HL-60 (cell line): ENCODE data around the gene NR1H4.

Source experiments
- DNase-seq, 2 experiments: peaks; one replicate each; pipeline ENCODE4 v3.0.0-alpha.2; 2010 to 2020; ENCODE audit warnings: low read depth in 1 of 2, low spot score in 1 of 2
- H3K27ac ChIP-seq: fragments of 250-450 bp; sonication (Bioruptor Pico); replicated peaks from 2 replicates; pipeline ENCODE4 v1.5.1; 2020; ENCODE audit warnings: mild to moderate bottlenecking, moderate library complexity
- H3K27me3 ChIP-seq: fragments of 250-450 bp; sonication (Bioruptor Pico); 2 replicates; pipeline ENCODE4 v1.5.1; 2021; ENCODE audit warnings: mild to moderate bottlenecking, moderate library complexity; ENCODE audit not compliant: insufficient read depth, poor library complexity, severe bottlenecking
- H3K4me3 ChIP-seq: replicated peaks from 2 replicates; pipeline ENCODE4 v1.5.1; 2011; ENCODE audit warnings: mild to moderate bottlenecking, control low read depth, low read length; ENCODE audit not compliant: insufficient read depth
- GABPA ChIP-seq: IDR thresholded peaks from 2 replicates; pipeline ENCODE4 v1.6.1; 2012; ENCODE audit warnings: low read depth
- POLR2AphosphoS5 ChIP-seq: IDR thresholded peaks from 2 replicates; pipeline ENCODE4 v1.6.1; 2012; ENCODE audit warnings: low read depth
- SPI1 ChIP-seq: IDR thresholded peaks from 2 replicates; pipeline ENCODE4 v1.6.1; 2012; ENCODE audit warnings: low read depth, mild to moderate bottlenecking, borderline replicate concordance
- TF ChIP-seq, protein P1 (sequence below): IDR thresholded peaks from 2 replicates; pipeline ENCODE4 v1.6.1; 2012; ENCODE audit warnings: low read depth; ENCODE audit not compliant: insufficient replicate concordance
- TF ChIP-seq, protein P2 (sequence below): IDR thresholded peaks from one replicate; pipeline ENCODE4 v1.5.1; 2011; ENCODE audit warnings: low read length, control low read depth, inconsistent platforms; ENCODE audit not compliant: insufficient read depth

The NR1H4 gene

DNA sequence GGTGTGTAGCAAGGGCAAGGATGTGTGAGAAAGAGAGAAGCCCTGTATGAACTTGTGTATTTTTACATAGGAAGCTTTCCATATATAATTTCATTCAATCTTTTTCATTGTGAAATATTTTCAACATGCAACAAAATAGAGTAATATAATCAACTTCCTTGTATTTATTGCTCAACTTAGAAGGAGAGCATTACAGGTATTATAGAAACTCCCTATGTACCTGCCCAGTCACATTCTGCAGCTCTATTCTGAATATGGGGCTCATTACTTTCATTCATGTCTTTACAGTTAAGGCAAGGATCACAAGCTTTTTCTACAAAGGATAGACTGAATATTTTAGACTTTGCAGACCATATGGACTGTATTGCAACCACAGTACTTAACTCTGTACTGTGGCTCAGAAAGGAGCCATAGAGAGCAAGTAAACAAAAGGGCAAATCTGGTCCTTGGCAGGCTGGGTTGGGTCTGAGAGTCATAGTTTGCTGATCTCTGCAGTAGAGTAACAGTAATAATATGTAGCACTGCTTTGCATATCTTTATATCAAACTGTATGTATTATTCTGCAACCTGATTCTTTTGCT, 11.3 kb downstream of the NR1H4 start:
- Histone ChIP-seq H3K27me3 (no peaks in the 10 kb centered on the region), H3K4me3 (no peak overlapping the region), H3K27ac (no peak overlapping the region)
- no peak for DNase-seq
- TF ChIP-seq, protein P1, sequence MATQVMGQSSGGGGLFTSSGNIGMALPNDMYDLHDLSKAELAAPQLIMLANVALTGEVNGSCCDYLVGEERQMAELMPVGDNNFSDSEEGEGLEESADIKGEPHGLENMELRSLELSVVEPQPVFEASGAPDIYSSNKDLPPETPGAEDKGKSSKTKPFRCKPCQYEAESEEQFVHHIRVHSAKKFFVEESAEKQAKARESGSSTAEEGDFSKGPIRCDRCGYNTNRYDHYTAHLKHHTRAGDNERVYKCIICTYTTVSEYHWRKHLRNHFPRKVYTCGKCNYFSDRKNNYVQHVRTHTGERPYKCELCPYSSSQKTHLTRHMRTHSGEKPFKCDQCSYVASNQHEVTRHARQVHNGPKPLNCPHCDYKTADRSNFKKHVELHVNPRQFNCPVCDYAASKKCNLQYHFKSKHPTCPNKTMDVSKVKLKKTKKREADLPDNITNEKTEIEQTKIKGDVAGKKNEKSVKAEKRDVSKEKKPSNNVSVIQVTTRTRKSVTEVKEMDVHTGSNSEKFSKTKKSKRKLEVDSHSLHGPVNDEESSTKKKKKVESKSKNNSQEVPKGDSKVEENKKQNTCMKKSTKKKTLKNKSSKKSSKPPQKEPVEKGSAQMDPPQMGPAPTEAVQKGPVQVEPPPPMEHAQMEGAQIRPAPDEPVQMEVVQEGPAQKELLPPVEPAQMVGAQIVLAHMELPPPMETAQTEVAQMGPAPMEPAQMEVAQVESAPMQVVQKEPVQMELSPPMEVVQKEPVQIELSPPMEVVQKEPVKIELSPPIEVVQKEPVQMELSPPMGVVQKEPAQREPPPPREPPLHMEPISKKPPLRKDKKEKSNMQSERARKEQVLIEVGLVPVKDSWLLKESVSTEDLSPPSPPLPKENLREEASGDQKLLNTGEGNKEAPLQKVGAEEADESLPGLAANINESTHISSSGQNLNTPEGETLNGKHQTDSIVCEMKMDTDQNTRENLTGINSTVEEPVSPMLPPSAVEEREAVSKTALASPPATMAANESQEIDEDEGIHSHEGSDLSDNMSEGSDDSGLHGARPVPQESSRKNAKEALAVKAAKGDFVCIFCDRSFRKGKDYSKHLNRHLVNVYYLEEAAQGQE = no peak
- TF ChIP-seq GABPA (no peak), POLR2AphosphoS5 (no peak), SPI1 (no peak)
- TF ChIP-seq, protein P2, sequence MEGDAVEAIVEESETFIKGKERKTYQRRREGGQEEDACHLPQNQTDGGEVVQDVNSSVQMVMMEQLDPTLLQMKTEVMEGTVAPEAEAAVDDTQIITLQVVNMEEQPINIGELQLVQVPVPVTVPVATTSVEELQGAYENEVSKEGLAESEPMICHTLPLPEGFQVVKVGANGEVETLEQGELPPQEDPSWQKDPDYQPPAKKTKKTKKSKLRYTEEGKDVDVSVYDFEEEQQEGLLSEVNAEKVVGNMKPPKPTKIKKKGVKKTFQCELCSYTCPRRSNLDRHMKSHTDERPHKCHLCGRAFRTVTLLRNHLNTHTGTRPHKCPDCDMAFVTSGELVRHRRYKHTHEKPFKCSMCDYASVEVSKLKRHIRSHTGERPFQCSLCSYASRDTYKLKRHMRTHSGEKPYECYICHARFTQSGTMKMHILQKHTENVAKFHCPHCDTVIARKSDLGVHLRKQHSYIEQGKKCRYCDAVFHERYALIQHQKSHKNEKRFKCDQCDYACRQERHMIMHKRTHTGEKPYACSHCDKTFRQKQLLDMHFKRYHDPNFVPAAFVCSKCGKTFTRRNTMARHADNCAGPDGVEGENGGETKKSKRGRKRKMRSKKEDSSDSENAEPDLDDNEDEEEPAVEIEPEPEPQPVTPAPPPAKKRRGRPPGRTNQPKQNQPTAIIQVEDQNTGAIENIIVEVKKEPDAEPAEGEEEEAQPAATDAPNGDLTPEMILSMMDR = no peak

DNA sequence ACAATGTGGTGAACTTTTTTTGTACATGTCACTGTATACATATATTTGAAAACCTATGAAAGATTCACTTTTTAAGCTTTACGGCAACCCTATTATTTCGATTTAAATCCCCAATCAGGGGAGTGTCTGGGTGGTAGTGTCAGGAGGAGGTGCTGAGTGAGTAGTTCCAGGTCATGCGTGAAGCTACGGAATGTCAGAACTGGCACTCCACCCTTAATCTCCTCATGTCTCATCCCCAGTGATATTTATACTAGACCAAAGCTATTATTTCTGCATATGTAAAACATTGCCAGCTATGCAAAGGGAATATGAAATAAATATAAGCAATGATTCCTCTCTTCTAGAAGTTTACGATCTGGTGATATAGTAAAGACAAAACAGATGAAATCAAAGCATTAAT, 12.3 kb downstream of the NR1H4 start:
- H3K27ac ChIP-seq = no peak overlapping the region
- TF ChIP-seq, protein P2 = no peak
- TF ChIP-seq SPI1 = no peak
- H3K27me3 ChIP-seq = no peaks in the 10 kb centered on the region
- H3K4me3 ChIP-seq = no peak overlapping the region
- DNase-seq = no peak

DNA sequence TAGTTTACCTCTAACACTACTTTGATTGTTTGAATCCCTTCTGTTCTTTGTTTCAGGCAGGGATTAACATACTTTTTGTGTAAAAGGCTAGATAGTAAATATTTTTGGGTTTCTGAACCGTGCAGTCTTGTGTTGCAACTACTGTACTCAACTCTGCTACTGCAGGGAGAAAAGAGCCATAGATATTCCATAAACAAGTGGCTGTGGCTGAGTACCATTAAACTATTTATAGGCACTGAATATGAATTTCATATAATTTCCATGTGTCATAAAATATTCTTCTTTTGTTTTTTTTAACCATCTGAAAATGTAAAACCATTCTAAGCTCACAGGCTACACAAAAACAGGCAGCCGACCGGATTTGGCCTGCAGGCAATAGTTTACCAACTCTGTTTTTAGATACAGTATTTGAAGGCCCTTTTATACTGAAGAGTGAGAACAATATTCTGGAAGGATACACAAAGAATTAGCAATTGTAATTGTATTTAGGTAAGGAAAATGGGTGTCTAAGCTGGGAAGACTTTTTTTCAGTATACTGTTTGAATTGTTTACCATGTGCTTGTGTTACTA, 15.7 kb downstream of the NR1H4 start:
- no peak for TF ChIP-seq POLR2AphosphoS5
- TF ChIP-seq GABPA = no peak
- TF ChIP-seq, protein P2 = no peak
- TF ChIP-seq SPI1 = no peak
- TF ChIP-seq, protein P1 = no peak
- Histone ChIP-seq H3K27me3 (no peaks in the 10 kb centered on the region), H3K4me3 (no peak overlapping the region), H3K27ac (no peak overlapping the region)
- DNase-seq = no peak

DNA sequence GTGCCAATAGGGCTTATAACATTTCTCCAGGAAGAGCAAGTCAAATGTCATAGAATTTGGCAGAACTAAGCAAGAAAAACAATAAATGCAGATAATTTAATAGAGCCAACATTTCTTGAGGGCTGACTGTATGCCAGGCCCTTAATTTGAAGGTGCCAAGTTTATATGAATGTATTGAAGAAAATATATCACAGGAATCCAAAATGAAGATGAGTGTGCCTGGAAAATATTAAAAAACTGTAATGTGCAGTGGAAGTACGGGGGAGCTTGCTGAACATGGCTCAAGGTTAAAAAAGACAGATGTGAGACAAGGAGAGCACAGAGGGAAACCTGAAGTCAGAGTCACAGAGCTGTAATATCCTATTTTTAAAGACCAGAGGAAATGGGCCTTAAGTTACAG, 16.4 kb downstream of the NR1H4 start:
- Histone ChIP-seq H3K4me3 (no peak overlapping the region), H3K27ac (no peak overlapping the region), H3K27me3 (no peaks in the 10 kb centered on the region)
- no peak for DNase-seq
- no peak for TF ChIP-seq SPI1
- TF ChIP-seq GABPA = no peak
- TF ChIP-seq POLR2AphosphoS5 = no peak
- TF ChIP-seq, protein P2 = no peak
- TF ChIP-seq, protein P1 = no peak
